Measurements from ENCODE around the gene FGF18.

FGF18 gene

DNA sequence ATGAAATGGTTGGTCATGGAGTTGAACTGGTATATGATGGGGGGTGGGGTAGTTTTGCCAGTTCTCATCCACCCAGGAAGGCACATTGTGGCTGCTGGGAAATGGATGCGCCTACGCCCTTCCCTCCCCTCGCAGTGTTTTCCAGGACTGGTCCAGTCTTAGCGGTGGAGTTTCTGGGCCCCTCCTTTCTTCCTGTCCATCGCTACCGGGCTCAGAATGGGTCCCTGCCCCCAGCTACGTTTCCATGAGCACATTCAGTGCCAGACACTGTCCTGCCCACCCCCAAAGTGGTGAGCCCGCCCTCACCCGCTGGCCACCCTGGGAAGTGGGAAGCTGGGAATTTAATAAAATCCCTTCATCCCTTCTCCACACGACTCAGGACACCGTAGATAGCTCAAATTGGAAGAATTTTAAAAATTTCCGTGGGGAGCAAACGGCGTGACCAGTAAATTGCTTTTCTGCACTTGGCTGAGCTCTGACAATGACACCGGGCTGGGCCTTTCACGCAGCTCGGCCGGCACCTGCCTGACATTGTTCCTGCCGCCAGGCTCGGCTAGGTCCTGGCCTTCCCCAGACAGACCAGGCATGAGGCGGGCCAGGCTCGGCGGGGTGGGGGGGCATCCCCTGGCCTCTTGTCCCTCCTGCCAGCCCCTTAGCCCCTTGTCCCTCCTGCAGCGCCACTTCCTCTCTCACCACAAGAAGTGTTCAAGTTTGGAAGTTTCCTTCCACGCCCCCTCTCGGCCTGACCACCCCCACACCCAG lies 3.6 kb downstream of the FGF18 start:
- no peak for DNase-seq (ENCODE audit: low read depth)

- DNase-seq (ENCODE audit: low read depth) = no peak
Observed at GRCh38 chr5:171424726-171425125, 5.3 kb downstream of the FGF18 start.

DNA sequence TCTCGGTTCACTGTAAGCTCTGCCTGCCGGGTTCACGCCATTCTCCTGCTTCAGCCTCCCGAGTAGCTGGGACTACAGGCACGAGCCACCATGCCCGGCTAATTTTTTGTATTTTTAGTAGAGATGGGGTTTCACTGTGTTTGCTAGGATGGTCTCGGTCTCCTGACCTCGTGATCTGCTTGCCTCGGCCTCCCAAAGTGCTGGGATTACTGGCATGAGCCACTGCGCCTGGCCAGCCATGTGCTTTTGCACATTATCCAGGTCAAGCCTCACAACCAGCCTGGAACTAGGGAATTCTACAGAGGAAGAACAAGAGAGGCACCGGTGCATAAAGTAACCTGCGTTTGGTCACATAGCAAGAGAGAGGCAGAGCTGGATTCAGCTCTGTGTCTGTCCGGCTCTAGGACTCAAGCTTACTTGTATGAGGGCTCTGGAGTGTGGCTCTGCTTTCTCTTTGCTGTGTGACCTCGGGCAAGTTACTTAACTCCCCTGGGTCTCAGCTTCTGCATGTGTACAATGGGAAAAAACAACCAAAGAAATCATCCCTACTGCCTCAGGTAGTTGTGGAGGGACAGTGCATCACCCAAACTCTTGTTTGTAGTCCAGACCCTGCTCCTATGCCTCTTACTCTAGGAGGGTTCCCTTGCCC lies 6.3 kb downstream of the FGF18 start:
- no peak for DNase-seq (ENCODE audit: low read depth)

GRCh38 chr5:171426266-171426665 lies 6.8 kb downstream of the FGF18 start:
- no peak for DNase-seq (ENCODE audit: low read depth)

DNA sequence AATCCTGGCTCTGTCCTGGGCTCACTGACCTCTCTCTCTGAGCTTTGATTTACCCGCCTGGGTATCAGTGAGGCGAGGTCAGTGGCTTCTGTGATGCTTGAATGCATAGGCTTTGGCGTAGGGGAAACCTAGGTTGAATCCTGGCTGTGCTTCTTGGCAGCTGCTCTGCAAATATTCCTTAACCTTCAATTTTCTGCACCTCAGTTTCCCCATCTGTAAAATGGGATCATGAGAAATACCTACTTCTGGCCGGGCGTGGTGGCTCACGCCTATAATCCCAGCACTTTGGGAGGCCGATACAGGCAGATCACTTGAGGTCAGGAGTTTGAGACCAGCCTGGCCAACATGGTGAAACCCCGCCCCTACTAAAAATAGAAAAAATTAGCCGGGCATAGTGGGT lies 7.2 kb downstream of the FGF18 start:
- no peak for DNase-seq (ENCODE audit: low read depth)

DNA sequence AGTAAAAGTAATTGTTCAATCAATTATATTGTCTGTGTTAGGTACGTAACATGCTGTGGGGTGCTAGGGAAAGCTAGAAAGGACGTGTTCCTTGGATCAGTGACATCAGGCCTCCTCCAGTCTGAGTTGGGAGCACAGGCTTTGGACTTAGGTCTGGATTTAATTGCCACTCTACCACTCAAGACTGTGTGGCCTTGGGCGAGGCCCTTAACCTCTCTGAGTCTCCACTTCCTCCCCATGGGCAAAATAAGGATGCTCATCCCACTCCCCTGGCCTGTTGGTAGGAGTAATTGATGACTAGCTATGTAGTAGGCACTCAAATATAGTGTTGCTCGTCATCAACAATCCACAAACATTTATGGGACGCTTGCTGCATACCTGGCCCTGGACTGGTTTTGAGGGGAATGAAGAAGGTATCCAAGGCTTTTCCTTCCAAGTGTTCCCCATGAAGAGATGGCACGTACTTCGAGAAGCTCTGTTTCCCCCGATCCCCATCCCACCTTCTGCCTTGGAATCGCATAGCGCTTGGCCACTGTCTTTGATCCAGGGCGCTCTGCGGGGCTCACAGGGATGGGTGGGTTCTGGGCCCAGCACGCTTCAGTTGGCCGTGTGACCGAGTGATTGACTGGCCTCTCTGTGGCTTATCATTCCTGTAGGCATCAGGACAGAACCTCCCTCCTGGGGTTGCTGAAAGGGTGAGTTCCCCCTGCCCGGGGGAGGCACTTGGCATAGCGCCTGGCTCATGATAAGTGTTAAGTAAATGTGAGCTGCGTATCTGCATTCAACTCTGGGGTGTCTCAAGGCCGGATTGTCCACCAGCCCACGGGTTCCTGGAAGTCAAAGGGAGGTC lies 8.1 kb downstream of the FGF18 start:
- DNase-seq (ENCODE audit: low read depth) = no peak

GRCh38 chr5:171428168-171428696 lies 8.8 kb downstream of the FGF18 start:
- no peak for DNase-seq (ENCODE audit: low read depth)

DNA sequence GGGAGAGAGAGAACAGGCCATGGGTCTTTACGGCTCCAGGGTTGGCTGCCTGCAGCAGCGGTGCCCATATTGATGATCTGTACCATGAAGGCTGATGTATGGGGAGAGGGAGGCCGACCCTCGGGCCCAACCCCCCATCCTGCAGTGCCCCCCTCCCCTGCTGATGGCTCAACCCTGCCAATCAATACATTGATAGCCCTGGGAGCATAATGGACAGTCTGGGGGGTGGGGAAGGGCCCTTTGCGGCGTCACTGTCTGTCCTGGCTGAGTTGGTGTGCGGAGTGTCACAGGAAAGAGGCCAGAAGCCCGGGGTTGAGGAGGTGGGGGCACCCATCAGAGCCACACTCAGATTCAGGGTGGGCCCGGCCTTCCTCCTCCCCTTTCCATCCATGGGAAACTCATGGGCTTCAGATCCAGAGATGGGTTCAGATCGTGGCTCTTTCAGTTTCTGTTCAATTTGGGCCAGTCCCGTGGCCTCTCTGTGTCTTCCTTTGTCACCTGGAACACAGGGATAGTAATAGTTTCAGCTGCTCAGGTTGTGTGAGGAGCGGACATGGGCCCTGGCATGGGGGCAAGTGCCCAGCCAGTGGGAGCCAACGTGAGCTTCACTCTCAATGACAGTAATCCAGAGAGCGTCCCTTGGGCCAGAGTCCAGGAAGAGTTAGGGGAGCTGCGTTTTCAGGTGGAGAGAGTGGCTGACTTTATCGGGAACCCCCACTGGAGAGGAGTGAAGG lies 9.5 kb downstream of the FGF18 start:
- no peak for DNase-seq (ENCODE audit: low read depth)

DNA sequence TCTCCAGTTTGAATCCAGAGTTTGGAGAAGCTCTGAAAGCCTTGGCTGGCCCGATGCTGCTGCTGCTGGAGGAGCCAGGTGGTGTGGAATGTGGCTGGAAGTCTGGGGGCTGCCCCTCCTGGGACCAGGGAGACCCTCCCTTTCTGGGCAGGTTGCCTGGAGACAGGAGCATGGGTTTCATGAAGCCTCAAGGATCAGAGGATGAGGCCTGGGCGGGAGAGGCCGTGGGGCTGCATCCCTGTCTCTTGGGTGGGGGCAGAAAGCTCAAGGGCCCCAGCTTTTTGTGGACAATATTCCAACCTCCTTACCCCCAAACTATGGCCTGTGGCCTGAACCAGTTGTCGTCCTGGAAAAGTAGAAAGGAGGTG lies 10.1 kb downstream of the FGF18 start:
- DNase-seq (ENCODE audit: low read depth) = no peak

GRCh38 chr5:171431251-171431777 lies 11.9 kb downstream of the FGF18 start:
- DNase-seq (ENCODE audit: low read depth) = no peak

- DNase-seq (ENCODE audit: low read depth) = no peak
Observed at GRCh38 chr5:171432076-171432475, 12.6 kb downstream of the FGF18 start.

- DNase-seq (ENCODE audit: low read depth) = no peak
Observed at GRCh38 chr5:171432583-171433351, 13.3 kb downstream of the FGF18 start.

DNA sequence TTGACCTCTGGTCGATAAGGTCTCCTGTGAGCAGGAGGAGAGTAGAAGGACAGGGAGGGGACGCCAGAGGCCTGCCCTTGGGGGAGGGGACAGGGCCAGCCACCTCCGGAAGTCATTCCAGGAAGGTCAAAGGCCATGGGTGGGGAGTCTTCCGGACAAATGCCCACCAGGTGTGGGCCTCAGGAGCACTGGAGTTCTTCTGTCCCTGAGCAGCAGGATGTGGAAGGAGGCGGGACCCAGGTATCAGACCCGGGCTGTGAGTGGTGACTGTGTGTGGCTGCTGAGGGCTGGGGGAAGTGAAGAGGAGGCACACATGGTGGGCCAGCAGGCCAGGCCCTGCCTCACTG lies 13.9 kb downstream of the FGF18 start:
- DNase-seq (ENCODE audit: low read depth) = no peak

- no peak for DNase-seq (ENCODE audit: low read depth)
Observed at GRCh38 chr5:171433982-171434676, 14.7 kb downstream of the FGF18 start.

DNA sequence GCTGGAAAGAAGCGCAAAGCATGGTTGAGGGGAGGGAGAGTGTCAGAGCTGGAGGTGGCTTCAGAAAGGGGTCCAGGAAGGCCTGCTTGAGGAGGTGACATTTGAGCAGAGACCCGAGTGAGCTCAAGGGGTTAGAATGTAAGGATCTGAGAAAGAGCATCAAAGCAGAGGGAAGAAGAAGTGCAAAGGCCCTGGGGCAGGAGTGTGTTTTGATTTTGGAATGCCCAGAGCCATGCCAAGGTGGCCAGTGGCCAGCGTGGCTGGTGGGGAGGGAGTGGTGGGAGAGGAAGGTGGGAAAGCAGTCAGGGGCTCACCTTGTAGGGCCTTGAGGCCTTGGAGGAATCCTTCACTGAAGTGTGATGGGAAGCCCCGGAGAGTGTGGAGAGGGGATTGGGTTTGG lies 15.4 kb downstream of the FGF18 start:
- no peak for DNase-seq (ENCODE audit: low read depth)

GRCh38 chr5:171435908-171436307 lies 16.5 kb downstream of the FGF18 start:
- no peak for DNase-seq (ENCODE audit: low read depth)

- no peak for DNase-seq (ENCODE audit: low read depth)
Observed at GRCh38 chr5:171436804-171437285, 17.4 kb downstream of the FGF18 start.

GRCh38 chr5:171437286-171437821 lies 17.9 kb downstream of the FGF18 start:
- DNase-seq (ENCODE audit: low read depth) = no peak

- no peak for DNase-seq (ENCODE audit: low read depth)
Observed at GRCh38 chr5:171438738-171439137, 19.3 kb downstream of the FGF18 start.

DNA sequence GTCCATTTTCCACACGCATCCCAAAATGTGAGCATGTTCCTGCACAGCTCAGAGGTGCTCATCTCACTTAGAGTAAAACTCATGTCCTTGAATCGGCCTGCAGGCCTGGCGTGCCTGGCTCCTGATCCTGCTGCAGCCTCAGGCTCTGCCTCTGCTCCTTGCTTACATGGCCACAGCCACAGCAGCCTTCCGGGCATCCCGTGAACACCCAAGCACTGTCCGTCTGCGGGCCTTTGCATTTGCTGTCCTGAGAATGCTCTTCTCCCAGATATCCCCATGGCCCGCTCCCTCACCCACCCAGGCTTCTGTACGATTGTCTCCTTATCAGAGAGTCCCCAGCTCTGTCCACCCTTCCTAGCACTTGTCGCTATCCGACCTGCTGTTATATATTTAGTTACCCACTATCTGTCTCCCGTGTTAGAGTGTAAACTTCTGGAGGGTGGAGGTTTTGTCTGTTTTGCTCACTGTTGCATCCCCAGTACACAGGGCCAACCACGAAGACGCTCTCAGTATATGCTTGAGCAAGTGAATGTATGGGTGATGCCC lies 21.9 kb downstream of the FGF18 start:
- no peak for DNase-seq (ENCODE audit: low read depth)
